GM12878 (cell line): ENCODE data around the gene FAM227A. TPM values are rescaled to one million over a fixed set of nuclear protein-coding genes. Genes with fewer than 3 reads are reported as not detected.

Experiments used
- ATAC-seq: fragments of 200-7000 bp; cut with Tn5 transposase; 3 replicates; pipeline ENCODE4 v1.9.1; 2020; ENCODE audit warnings: mild to moderate bottlenecking, moderate library complexity
- BruUV-seq: library from RNA; stranded (reverse); fragments of 400-500 nt; replicated peaks from 2 replicates; lab custom pipeline; 2021; lab: Mats Ljungman, UMichigan
- CTCF ChIA-PET: fragments of 300-600 bp; sonication (Branson Sonifier 250); formaldehyde crosslinking; extraction: SDS; loops from one replicate; lab custom pipeline; 2021; ENCODE audit warnings: inconsistent platforms; lab: Yijun Ruan, JAX
- POLR2A ChIA-PET: fragments of 350-600 bp; formaldehyde crosslinking; extraction: SDS; loops from one replicate; lab custom pipeline; 2021; ENCODE audit warnings: inconsistent platforms; lab: Charles Lee
- RAD21 ChIA-PET: fragments of 300-600 bp; sonication (Branson Sonifier 250); formaldehyde crosslinking; loops from one replicate; lab custom pipeline; 2023; ENCODE audit warnings: antibody characterized with exemption; ENCODE audit not compliant: unreplicated experiment; lab: Charles Lee
- SMC1A ChIA-PET: fragments of 300-600 bp; sonication (Branson Sonifier 250); formaldehyde crosslinking; loops from one replicate; lab custom pipeline; 2023; ENCODE audit not compliant: unreplicated experiment, uncharacterized antibody; lab: Charles Lee
- DNase-seq: peaks from one replicate; pipeline ENCODE4 v3.0.0-alpha.2; 2011; ENCODE audit warnings: low read depth, low spot score
- FAIRE-seq: peaks from 3 replicates; lab custom pipeline; 2011; peaks lifted over from hg19 to GRCh38; lab: Jason Lieb, UNC
- H2AFZ ChIP-seq: 2 replicates; pipeline ENCODE4 v1.6.0; 2011; ENCODE audit warnings: low read depth, low read length, control low read depth; ENCODE audit not compliant: control insufficient read depth
- H3K27ac ChIP-seq: 2 replicates; pipeline ENCODE4 v1.5.1; 2011; ENCODE audit warnings: control low read depth; ENCODE audit not compliant: control insufficient read depth, insufficient read depth
- H3K27me3 ChIP-seq, 2 experiments: replicated peaks in 1 of 2; 2 replicates each; pipeline versions ENCODE4 v1.6.0 to v1.6.1; 2011; ENCODE audit warnings: low read length in 1 of 2; ENCODE audit not compliant: control insufficient read depth in 2 of 2, insufficient read depth in 2 of 2
- H3K36me3 ChIP-seq, 2 experiments: 2 replicates each; pipeline ENCODE4 v1.5.1; 2011; ENCODE audit warnings: low read length in 1 of 2; ENCODE audit not compliant: control insufficient read depth in 2 of 2, insufficient read depth in 2 of 2
- H3K4me1 ChIP-seq: 2 replicates; pipeline ENCODE4 v1.6.1; 2011; ENCODE audit warnings: mild to moderate bottlenecking, low read length, moderate library complexity, mixed read lengths; ENCODE audit not compliant: control insufficient read depth, insufficient read depth
- H3K4me2 ChIP-seq: 2 replicates; pipeline ENCODE4 v1.6.0; 2011; ENCODE audit warnings: control low read depth; ENCODE audit not compliant: control insufficient read depth, insufficient read depth
- H3K4me3 ChIP-seq: fragments of 200-600 bp; sonication (generic); 2 replicates; pipeline ENCODE4 v1.5.1; 2016
- H3K79me2 ChIP-seq: 2 replicates; pipeline ENCODE4 v1.6.0; 2011; ENCODE audit warnings: low read length; ENCODE audit not compliant: control insufficient read depth, insufficient read depth
- H3K9ac ChIP-seq: 2 replicates; pipeline ENCODE4 v1.8.0; 2011; ENCODE audit warnings: low read length, control low read depth, mixed read lengths; ENCODE audit not compliant: control insufficient read depth, insufficient read depth
- H3K9me3 ChIP-seq: replicated peaks from 3 replicates; pipeline ENCODE4 v1.5.1; 2011; ENCODE audit warnings: mild to moderate bottlenecking, low read length; ENCODE audit not compliant: control insufficient read depth, insufficient read depth
- H4K20me1 ChIP-seq: 2 replicates; pipeline ENCODE4 v1.6.0; 2011; ENCODE audit not compliant: control insufficient read depth, insufficient read depth
- ATF7 ChIP-seq: fragments of 450-650 bp; IDR thresholded peaks from 2 replicates; pipeline ENCODE4 v1.6.1; 2016; ENCODE audit warnings: low read depth, mild to moderate bottlenecking
- CBX3 ChIP-seq: fragments of 200-600 bp; sonication (generic); IDR thresholded peaks from 2 replicates; pipeline ENCODE4 v1.6.1; 2016; ENCODE audit warnings: low read depth, borderline replicate concordance
- CHD1 ChIP-seq: IDR thresholded peaks from 2 replicates; pipeline ENCODE4 v1.6.1; 2012; ENCODE audit warnings: low read depth, low read length, improper control_type of control experiment
- ETV6 ChIP-seq, 2 experiments: fragments of 450-650 bp in 1 of 2; IDR thresholded peaks in 1 of 2; conservative IDR thresholded peaks in 1 of 2; 2 replicates each; pipeline ENCODE4 v1.6.1; 2014; ENCODE audit warnings: antibody characterized with exemption in 1 of 2, borderline replicate concordance in 1 of 2, low read depth in 1 of 2, mild to moderate bottlenecking in 1 of 2, moderate library complexity in 1 of 2
- EZH2 ChIP-seq: IDR thresholded peaks from 2 replicates; pipeline ENCODE4 v1.6.1; 2012; ENCODE audit warnings: low read depth, mild to moderate bottlenecking, control low read depth, inconsistent platforms, low read length, borderline replicate concordance; ENCODE audit not compliant: control insufficient read depth
- IRF5 ChIP-seq: fragments of 450-650 bp; IDR thresholded peaks from 2 replicates; pipeline ENCODE4 v1.6.1; 2017; ENCODE audit warnings: borderline replicate concordance
- MEF2A ChIP-seq: IDR thresholded peaks from 2 replicates; pipeline ENCODE4 v1.6.1; 2011; ENCODE audit warnings: low read depth, mild to moderate bottlenecking, low read length, moderate library complexity; ENCODE audit not compliant: insufficient read depth
- NBN ChIP-seq: fragments of 450-650 bp; IDR thresholded peaks from 2 replicates; pipeline ENCODE4 v1.6.1; 2016
- NFIC ChIP-seq: IDR thresholded peaks from 2 replicates; pipeline ENCODE4 v1.6.1; 2012; ENCODE audit warnings: low read depth, mild to moderate bottlenecking, inconsistent platforms, low read length, moderate library complexity
- NR2C1 ChIP-seq: fragments of 450-650 bp; IDR thresholded peaks from 2 replicates; pipeline ENCODE4 v1.6.1; 2017; ENCODE audit warnings: antibody characterized with exemption, mild to moderate bottlenecking, moderate library complexity
- PAX5 ChIP-seq: IDR thresholded peaks from 2 replicates; pipeline ENCODE4 v1.6.1; 2011; ENCODE audit warnings: low read depth, low read length, borderline replicate concordance
- POU2F2 ChIP-seq: IDR thresholded peaks from 3 replicates; pipeline ENCODE4 v1.6.1; 2011; ENCODE audit warnings: low read depth, mild to moderate bottlenecking, low read length, borderline replicate concordance
- SMAD5 ChIP-seq: IDR thresholded peaks from 2 replicates; pipeline ENCODE4 v1.6.1; 2016; ENCODE audit warnings: antibody characterized with exemption, low read depth
- SMC3 ChIP-seq: IDR thresholded peaks from 2 replicates; pipeline ENCODE4 v1.6.1; 2011; ENCODE audit warnings: low read length, improper control_type of control experiment, borderline replicate concordance
- SREBF1 ChIP-seq: IDR thresholded peaks from 2 replicates; pipeline ENCODE4 v1.6.1; 2012; ENCODE audit warnings: mild to moderate bottlenecking, low read length
- YY1 ChIP-seq: IDR thresholded peaks from 2 replicates; pipeline ENCODE4 v1.6.1; 2011; ENCODE audit warnings: low read depth, mild to moderate bottlenecking, low read length
- ZBTB11 ChIP-seq: fragments of 450-650 bp; formaldehyde crosslinking; IDR thresholded peaks from 2 replicates; pipeline ENCODE4 v1.5.0; 2022; ENCODE audit warnings: mild to moderate bottlenecking, missing genetic modification characterization
- ZNF217 ChIP-seq: fragments of 450-650 bp; IDR thresholded peaks from 2 replicates; pipeline ENCODE4 v1.6.1; 2017; ENCODE audit warnings: antibody characterized with exemption, mild to moderate bottlenecking
- WGBS: methylation state at CpG from one replicate; pipeline ENCODE4 v1.1.6; 2016; ENCODE audit warnings: low lambda C conversion rate; ENCODE audit not compliant: insufficient replicate concordance, insufficient coverage; ENCODE audit errors: missing lambda C conversion rate; 5-methylcytosine and 5-hydroxymethylcytosine counted together
- in situ Hi-C: fragments of 300-500 bp; cut with MboI; formaldehyde crosslinking; loops from 9 replicates; pipeline ENCODE4 v1.14.3; 2018; ENCODE audit warnings: mixed read lengths
- intact Hi-C: fragments of 100-400 bp; cut with micrococcal nuclease; formaldehyde crosslinking; loops from one replicate; pipeline ENCODE4 v1.14.2; 2022; ENCODE audit not compliant: unreplicated experiment
- polyA plus RNA-seq, 11 experiments: library from polyadenylated mRNA; depleted of rRNA in 4 of 11; unstranded in 6 of 11; stranded (reverse) in 5 of 11; fragments of >200 nt; fragmentation: Nextera tagmentation in 4 of 11; fragmentation: Illumina TruSeq in 1 of 11; extraction: Ambion mirVana in 4 of 11; extraction: Trizol in 1 of 11; gene quantifications; 1 replicate in 1 of 11; 2 replicates in 10 of 11; pipeline versions ENCODE4 v1.2.1 to v1.2.3, GENCODE V29; 2011 to 2016; ENCODE audit warnings: inconsistent platforms in 2 of 11, missing spikeins in 2 of 11, low read depth in 1 of 11
- total RNA-seq, 4 experiments: library from RNA; depleted of rRNA in 3 of 4; stranded (reverse); fragments of >200 nt in 3 of 4; fragmentation: Illumina TruSeq in 1 of 4; extraction: Trizol in 1 of 4; gene quantifications; 2 replicates each; pipeline versions ENCODE4 v1.2.1 to v1.2.3, GENCODE V29; 2013 to 2021
- TF ChIP-seq, protein P1 (sequence below): IDR thresholded peaks from 2 replicates; pipeline ENCODE4 v1.6.1; 2011; ENCODE audit warnings: mild to moderate bottlenecking, low read depth, low read length, moderate library complexity; ENCODE audit not compliant: insufficient replicate concordance
- TF ChIP-seq, protein P2 (sequence below): IDR thresholded peaks from 2 replicates; pipeline ENCODE4 v1.6.1; 2012; ENCODE audit warnings: low read depth, low read length, improper control_type of control experiment

FAM227A gene
- total and polyA plus RNA-seq, 10 of the 15 experiments (the other 5 are each of a cell fraction or from before 2014, with no cell fraction given), result 0.02 to 0.59 (median 0.25) TPM

- TF ChIP-seq SMC3 (no peak), ZNF217 (no peak), YY1 (no peak), IRF5 (no peak), MEF2A (no peak), SREBF1 (no peak), ETV6 (conservative IDR thresholded peaks at IDR 0.05 in 1 of 2, IDR thresholded peaks at IDR 0.05 in 1 of 2; ENCODE audit: borderline replicate concordance in 1 of 2, low read depth in 1 of 2) (no peak), PAX5 (no peak), CBX3 (no peak), ATF7 (no peak), SMAD5 (no peak), ZBTB11 (no peak), NFIC (no peak), CHD1 (no peak), POU2F2 (no peak), EZH2 (no peak), NR2C1 (no peak), NBN (no peak)
- TF ChIP-seq, protein P1, sequence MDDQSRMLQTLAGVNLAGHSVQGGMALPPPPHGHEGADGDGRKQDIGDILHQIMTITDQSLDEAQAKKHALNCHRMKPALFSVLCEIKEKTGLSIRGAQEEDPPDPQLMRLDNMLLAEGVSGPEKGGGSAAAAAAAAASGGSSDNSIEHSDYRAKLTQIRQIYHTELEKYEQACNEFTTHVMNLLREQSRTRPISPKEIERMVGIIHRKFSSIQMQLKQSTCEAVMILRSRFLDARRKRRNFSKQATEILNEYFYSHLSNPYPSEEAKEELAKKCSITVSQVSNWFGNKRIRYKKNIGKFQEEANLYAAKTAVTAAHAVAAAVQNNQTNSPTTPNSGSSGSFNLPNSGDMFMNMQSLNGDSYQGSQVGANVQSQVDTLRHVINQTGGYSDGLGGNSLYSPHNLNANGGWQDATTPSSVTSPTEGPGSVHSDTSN, result no peak
- TF ChIP-seq, protein P2, sequence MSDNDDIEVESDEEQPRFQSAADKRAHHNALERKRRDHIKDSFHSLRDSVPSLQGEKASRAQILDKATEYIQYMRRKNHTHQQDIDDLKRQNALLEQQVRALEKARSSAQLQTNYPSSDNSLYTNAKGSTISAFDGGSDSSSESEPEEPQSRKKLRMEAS, result no peak
- in situ Hi-C loops (no loop called here), intact Hi-C loops (no loop called here)
- FAIRE-seq (no peak), DNase-seq (no peak), ATAC-seq (no peak)
- no peaks in the 10 kb centered on the region for H3K9me3 ChIP-seq
- H4K20me1 ChIP-seq, result no peaks in the 10 kb centered on the region
- H3K36me3 ChIP-seq, result no peaks in the 10 kb centered on the region
- no peak overlapping the region for H3K9ac ChIP-seq
- no peak overlapping the region for H2AFZ ChIP-seq
- no peaks in the 10 kb centered on the region for H3K27me3 ChIP-seq
- CTCF ChIA-PET, result interaction anchor here (0.6 kb wide), 1 partner anchor 106 kb away, joined by 4 read pairs; no protein-coding TSS in a partner anchor
- H3K27ac ChIP-seq, result no peak overlapping the region
- RAD21 ChIA-PET, result no interaction called here
- WGBS, result 81% methylated on average over 1 of the region's 1 CpG
- SMC1A ChIA-PET, result interaction anchor here (0.6 kb wide), 1 partner anchor 76 kb away, joined by 3 read pairs; no protein-coding TSS in a partner anchor
- no peak overlapping the region for H3K4me3 ChIP-seq
- H3K4me2 ChIP-seq, result no peak overlapping the region
- no peaks in the 10 kb centered on the region for H3K4me1 ChIP-seq
- H3K79me2 ChIP-seq, result no peaks in the 10 kb centered on the region
- no TSS peak for BruUV-seq
- POLR2A ChIA-PET, result no interaction called here
Measured at GRCh38 chr22:38618258-38618657, 37.9 kb downstream of the FAM227A start.
